Loucy (cell line): Measurements from ENCODE around the gene LSM3.
A peak's percentile ranks its signal among the peaks of the same experiment; 100 is the strongest.

Experiments
- H2AFZ ChIP-seq: fragments of 200-600 bp; sonication (generic); 2 replicates; pipeline ENCODE4 v1.6.0; 2016; ENCODE audit warnings: antibody characterized with exemption, mild to moderate bottlenecking, low read length, moderate library complexity
- H3F3A ChIP-seq: fragments of 200-600 bp; 2 replicates; pipeline ENCODE4 v1.6.0; 2016; ENCODE audit warnings: antibody characterized with exemption, low read depth, mild to moderate bottlenecking
- H3K27me3 ChIP-seq: fragments of 200-600 bp; sonication (generic); 2 replicates; pipeline ENCODE4 v1.6.1; 2014; ENCODE audit warnings: low read length, mild to moderate bottlenecking; ENCODE audit not compliant: insufficient read depth, poor library complexity, severe bottlenecking
- H3K36me3 ChIP-seq: fragments of 200-600 bp; sonication (generic); 2 replicates; pipeline ENCODE4 v1.6.1; 2016; ENCODE audit warnings: low read length; ENCODE audit not compliant: insufficient read depth
- H3K4me1 ChIP-seq: fragments of 200-600 bp; sonication (generic); 2 replicates; pipeline ENCODE4 v1.5.1; 2014; ENCODE audit warnings: low read length, mild to moderate bottlenecking; ENCODE audit not compliant: insufficient read depth, poor library complexity, severe bottlenecking
- H3K4me2 ChIP-seq: fragments of 200-600 bp; sonication (generic); 2 replicates; pipeline ENCODE4 v1.6.0; 2014; ENCODE audit warnings: antibody characterized with exemption, low read length, low read depth, mild to moderate bottlenecking; ENCODE audit not compliant: poor library complexity, severe bottlenecking
- H3K4me3 ChIP-seq: fragments of 200-600 bp; sonication (generic); 2 replicates; pipeline ENCODE4 v1.5.1; 2014; ENCODE audit warnings: low read length, mild to moderate bottlenecking, mixed read lengths; ENCODE audit not compliant: poor library complexity, severe bottlenecking
- H3K79me2 ChIP-seq: fragments of 200-600 bp; sonication (generic); 2 replicates; pipeline ENCODE4 v1.6.1; 2014; ENCODE audit warnings: low read length; ENCODE audit not compliant: insufficient read depth
- H3K9ac ChIP-seq: fragments of 200-600 bp; sonication (generic); 2 replicates; pipeline ENCODE4 v1.6.0; 2014; ENCODE audit warnings: mild to moderate bottlenecking, low read depth, low read length, moderate library complexity; ENCODE audit not compliant: poor library complexity, severe bottlenecking
- H3K9me2 ChIP-seq: fragments of 200-600 bp; sonication (generic); replicated peaks from 2 replicates; pipeline ENCODE4 v1.6.1; 2016; ENCODE audit warnings: low read depth, low read length, mixed read lengths
- H3K9me3 ChIP-seq: fragments of 200-600 bp; sonication (generic); 2 replicates; pipeline ENCODE4 v1.6.1; 2014; ENCODE audit warnings: mild to moderate bottlenecking, antibody characterized with exemption, low read length, low read depth; ENCODE audit not compliant: insufficient read depth
- H4K20me1 ChIP-seq: fragments of 200-600 bp; sonication (generic); 2 replicates; pipeline ENCODE4 v1.6.0; 2014; ENCODE audit warnings: antibody characterized with exemption, low read length, mild to moderate bottlenecking; ENCODE audit not compliant: insufficient read depth, poor library complexity, severe bottlenecking
- CTCF ChIP-seq: fragments of 200-600 bp; sonication (generic); conservative IDR thresholded peaks from 2 replicates; pipeline ENCODE4 v1.5.1; 2014; ENCODE audit warnings: mild to moderate bottlenecking, antibody characterized with exemption, low read length
- EZH2phosphoT487 ChIP-seq: fragments of 200-600 bp; IDR thresholded peaks from 2 replicates; pipeline ENCODE4 v1.6.1; 2018; ENCODE audit warnings: antibody characterized with exemption, mild to moderate bottlenecking, moderate library complexity, borderline replicate concordance

LSM3 gene

GRCh38 chr3:14169435-14169834 lies 9.2 kb upstream of the LSM3 start:
- Histone ChIP-seq H4K20me1 (no peaks in the 10 kb centered on the region), H3K4me1 (peaks cover 9% of the 10 kb centered on the region), H3K79me2 (no peaks in the 10 kb centered on the region), H3K36me3 (peaks cover 45% of the 10 kb centered on the region), H3K9ac (no peak overlapping the region), H3F3A (no peaks in the 10 kb centered on the region), H2AFZ (no peak overlapping the region), H3K4me3 (no peak overlapping the region), H3K4me2 (no peak overlapping the region), H3K27me3 (no peaks in the 10 kb centered on the region), H3K9me3 (no peaks in the 10 kb centered on the region), H3K9me2 (no peaks in the 10 kb centered on the region)
- no peak for TF ChIP-seq CTCF
- no peak for TF ChIP-seq EZH2phosphoT487

- H3K36me3 ChIP-seq, result peaks cover 41% of the 10 kb centered on the region
- H3K27me3 ChIP-seq, result no peaks in the 10 kb centered on the region
- no peaks in the 10 kb centered on the region for H3F3A ChIP-seq
- no peak overlapping the region for H3K4me3 ChIP-seq
- no peaks in the 10 kb centered on the region for H3K9me2 ChIP-seq
- peaks cover 3% of the 10 kb centered on the region for H4K20me1 ChIP-seq
- H3K4me2 ChIP-seq, result no peak overlapping the region
- peaks cover 14% of the 10 kb centered on the region for H3K4me1 ChIP-seq
- H2AFZ ChIP-seq, result no peak overlapping the region
- H3K9ac ChIP-seq, result no peak overlapping the region
- H3K9me3 ChIP-seq, result no peaks in the 10 kb centered on the region
- 0 out of 2 replicates have a peak, but pooled peaks cover 2% of the 10 kb centered on the region for H3K79me2 ChIP-seq
- TF ChIP-seq EZH2phosphoT487 (no peak), CTCF (0 out of 2 replicates have a peak, but pooled peaks have one; percentile 10)
These were observed 8.7 kb upstream of the LSM3 start for GRCh38 chr3:14169871-14170270.

GRCh38 chr3:14170531-14171159 lies 8.0 kb upstream of the LSM3 start:
- peaks cover 9% of the 10 kb centered on the region for H4K20me1 ChIP-seq
- no peak overlapping the region for H3K4me3 ChIP-seq
- TF ChIP-seq CTCF, result no peak
- no peak for TF ChIP-seq EZH2phosphoT487
- H3K27me3 ChIP-seq, result no peaks in the 10 kb centered on the region
- H3K36me3 ChIP-seq, result peaks cover 36% of the 10 kb centered on the region
- 0 out of 2 replicates have a peak, but pooled peaks cover 4% of the 10 kb centered on the region for H3K79me2 ChIP-seq
- peaks cover 21% of the 10 kb centered on the region for H3K4me1 ChIP-seq
- no peaks in the 10 kb centered on the region for H3K9me2 ChIP-seq
- no peaks in the 10 kb centered on the region for H3F3A ChIP-seq
- no peaks in the 10 kb centered on the region for H3K9me3 ChIP-seq
- no peak overlapping the region for H3K9ac ChIP-seq
- H3K4me2 ChIP-seq, result no peak overlapping the region
- no peak overlapping the region for H2AFZ ChIP-seq
